MCF 10A (cell line): ENCODE results near the gene SGCD. TPM values are rescaled to one million over a fixed set of nuclear protein-coding genes. Genes with fewer than 3 reads are reported as not detected.

Source experiments
- BruUV-seq: library from RNA; stranded (reverse); fragments of 400-500 nt; replicated peaks from 2 replicates; lab custom pipeline; 2021; lab: Mats Ljungman, UMichigan
- CTCF ChIA-PET: fragments of 300-600 bp; sonication (Branson Sonifier 250); formaldehyde crosslinking; extraction: SDS; loops from one replicate; lab custom pipeline; 2021; ENCODE audit warnings: antibody characterized with exemption, inconsistent platforms; lab: Yijun Ruan, JAX
- POLR2A ChIA-PET: fragments of 300-600, 350-650 bp; sonication (Branson Sonifier 250); formaldehyde crosslinking; extraction: SDS; loops from one replicate; lab custom pipeline; 2020; ENCODE audit warnings: antibody characterized with exemption, inconsistent platforms; lab: Yijun Ruan, JAX
- DNase-seq: peaks from one replicate; pipeline ENCODE4 v3.0.0-alpha.2; 2018; ENCODE audit not compliant: unreplicated experiment
- H3K27ac Mint-ChIP-seq: one replicate; pipeline ENCODE4 v1.8.0; 2022; ENCODE audit warnings: mild to moderate bottlenecking, low read depth, mixed read lengths; ENCODE audit not compliant: unreplicated experiment
- H3K27me3 Mint-ChIP-seq: one replicate; pipeline ENCODE4 v1.8.0; 2022; ENCODE audit warnings: mixed read lengths; ENCODE audit not compliant: insufficient read depth, unreplicated experiment
- H3K36me3 Mint-ChIP-seq: one replicate; pipeline ENCODE4 v1.8.0; 2022; ENCODE audit warnings: mild to moderate bottlenecking, moderate library complexity, mixed read lengths; ENCODE audit not compliant: insufficient read depth, unreplicated experiment
- H3K4me1 Mint-ChIP-seq: one replicate; pipeline ENCODE4 v1.8.0; 2022; ENCODE audit warnings: mixed read lengths; ENCODE audit not compliant: insufficient read depth, unreplicated experiment
- H3K4me3 Mint-ChIP-seq: one replicate; pipeline ENCODE4 v1.8.0; 2022; ENCODE audit warnings: mild to moderate bottlenecking, moderate library complexity, mixed read lengths; ENCODE audit not compliant: unreplicated experiment
- H3K9me3 Mint-ChIP-seq: one replicate; pipeline ENCODE4 v1.8.0; 2022; ENCODE audit warnings: mixed read lengths; ENCODE audit not compliant: unreplicated experiment
- CTCF ChIP-seq: fragments of 200-600 bp; IDR thresholded peaks from one replicate; pipeline ENCODE4 v1.8.0; 2022; ENCODE audit warnings: antibody characterized with exemption, mild to moderate bottlenecking; ENCODE audit not compliant: unreplicated experiment
- intact Hi-C: fragments of 100-400 bp; cut with micrococcal nuclease; formaldehyde crosslinking; loops from 2 replicates; pipeline ENCODE4 v1.14.1; 2022
- total RNA-seq: library from RNA; stranded (reverse); gene quantifications from 2 replicates; pipeline ENCODE4 v1.2.3, GENCODE V29; 2022

SGCD gene
- total RNA-seq, 1 experiment from 2014 or later: 0.14 TPM

- TF ChIP-seq CTCF: no peak
- no peaks in the 10 kb centered on the region for H3K4me1 Mint-ChIP-seq
- H3K36me3 Mint-ChIP-seq: no peaks in the 10 kb centered on the region
- no peaks in the 10 kb centered on the region for H3K27me3 Mint-ChIP-seq
- POLR2A ChIA-PET: interaction anchor here (1.5 kb wide), 1 partner anchor 10 kb away, joined by 4 read pairs; no protein-coding TSS in a partner anchor
- BruUV-seq: no TSS peak
- intact Hi-C loops: no loop called here
- H3K4me3 Mint-ChIP-seq: no peak overlapping the region
- CTCF ChIA-PET: interaction anchor here (1.5 kb wide), 1 partner anchor 454 kb away, joined by 3 read pairs; no protein-coding TSS in a partner anchor
- H3K27ac Mint-ChIP-seq: no peak overlapping the region
- no peak for DNase-seq
- no peaks in the 10 kb centered on the region for H3K9me3 Mint-ChIP-seq
Measured at GRCh38 chr5:156435101-156435500, 108.1 kb downstream of the SGCD start.

- DNase-seq: no peak
- no peak overlapping the region for H3K4me3 Mint-ChIP-seq
- H3K27me3 Mint-ChIP-seq: no peaks in the 10 kb centered on the region
- TF ChIP-seq CTCF: no peak
- intact Hi-C loops: no loop called here
- no peak overlapping the region for H3K27ac Mint-ChIP-seq
- no peaks in the 10 kb centered on the region for H3K4me1 Mint-ChIP-seq
- H3K36me3 Mint-ChIP-seq: no peaks in the 10 kb centered on the region
- no peaks in the 10 kb centered on the region for H3K9me3 Mint-ChIP-seq
- ChIA-PET POLR2A (no interaction called here), CTCF (no interaction called here)
- no TSS peak for BruUV-seq
Measured at GRCh38 chr5:156438076-156438475, 111.1 kb downstream of the SGCD start.

- Mint-ChIP-seq H3K36me3 (no peaks in the 10 kb centered on the region), H3K4me3 (no peak overlapping the region), H3K27me3 (peaks cover 12% of the 10 kb centered on the region), H3K4me1 (no peaks in the 10 kb centered on the region), H3K9me3 (no peaks in the 10 kb centered on the region), H3K27ac (no peak overlapping the region)
- intact Hi-C loops: no loop called here
- ChIA-PET POLR2A (interaction anchor here (0.6 kb wide), 1 partner anchor 361 kb away, joined by 3 read pairs; no protein-coding TSS in a partner anchor), CTCF (interaction anchor here (0.6 to 0.7 kb wide), 2 partner anchors 9 to 372 kb away, joined by 3 to 5 read pairs; no protein-coding TSS in a partner anchor)
- DNase-seq: no peak
- BruUV-seq: no TSS peak
- TF ChIP-seq CTCF: no peak
Measured at GRCh38 chr5:156444753-156445291, 117.9 kb downstream of the SGCD start.

- H3K4me1 Mint-ChIP-seq: no peaks in the 10 kb centered on the region
- no peaks in the 10 kb centered on the region for H3K36me3 Mint-ChIP-seq
- TF ChIP-seq CTCF: no peak
- H3K27ac Mint-ChIP-seq: no peak overlapping the region
- no peak for DNase-seq
- no TSS peak for BruUV-seq
- peaks cover 12% of the 10 kb centered on the region for H3K27me3 Mint-ChIP-seq
- POLR2A ChIA-PET: no interaction called here
- H3K4me3 Mint-ChIP-seq: no peak overlapping the region
- no peaks in the 10 kb centered on the region for H3K9me3 Mint-ChIP-seq
- CTCF ChIA-PET: interaction anchor here (0.5 to 0.7 kb wide), 2 partner anchors 36 to 608 kb away, joined by 3 read pairs; no protein-coding TSS in a partner anchor
- intact Hi-C loops: no loop called here
Measured at GRCh38 chr5:156446526-156446925, 119.6 kb downstream of the SGCD start.
